Testis (tissue), 2 donors: ENCODE data around the gene PCDHGB5.
A peak's percentile ranks its signal among the peaks of the same experiment; 100 is the strongest.
"Not testable (repeated sequence)": the region's sequence is repeated elsewhere in the genome, so short reads cannot be mapped to it uniquely, and the experiment has no call there.

Source experiments
- CTCF ChIP-seq, 3 experiments: fragments of 450-650 bp in 2 of 3; fragments of 200-600 bp in 1 of 3; sonication (generic) in 1 of 3; IDR thresholded peaks; one replicate each; pipeline ENCODE4 v1.5.1; 2016 to 2019; ENCODE audit warnings: antibody characterized with exemption in 3 of 3, mild to moderate bottlenecking in 2 of 3, moderate library complexity in 1 of 3
- POLR2A ChIP-seq: fragments of 450-650 bp; IDR thresholded peaks from one replicate; pipeline ENCODE4 v1.6.1; 2017; ENCODE audit warnings: antibody characterized with exemption, mild to moderate bottlenecking, moderate library complexity

- TF ChIP-seq POLR2A = not testable (repeated sequence)
- peak in 2 of 3 experiments; percentile 53 to 59 for TF ChIP-seq CTCF (IDR thresholded peaks at IDR 0.05)
Measured at GRCh38 chr5:141387557-141388311, 10.0 kb upstream of the PCDHGB5 start, which contains the start of gene PCDHGB4.
